SK-N-SH (cell line): ENCODE results near the gene FOXL2NB. TPM values are rescaled to one million over a fixed set of nuclear protein-coding genes. Genes with fewer than 3 reads are reported as not detected.
A peak's percentile ranks its signal among the peaks of the same experiment; 100 is the strongest.

ENCODE experiments used
- CTCF ChIA-PET: fragments of 300-600, 350-600 bp; formaldehyde crosslinking; extraction: SDS; loops from one replicate; lab custom pipeline; 2021; lab: Yijun Ruan, JAX
- POLR2A ChIA-PET: fragments of 350-600 bp; sonication (Branson Sonifier 250); formaldehyde crosslinking; extraction: SDS; loops from one replicate; lab custom pipeline; 2020; ENCODE audit warnings: antibody characterized with exemption, inconsistent platforms; lab: Yijun Ruan, JAX
- DNase-seq: peaks from one replicate; pipeline ENCODE4 v3.0.0; 2012
- H2AFZ ChIP-seq: fragments of 200-600 bp; sonication (generic); 2 replicates; pipeline ENCODE4 v1.8.1; 2016; ENCODE audit warnings: antibody characterized with exemption, mild to moderate bottlenecking, low read depth
- H3F3A ChIP-seq: fragments of 200-600 bp; sonication (generic); replicated peaks from 2 replicates; pipeline ENCODE3; 2016; ENCODE audit warnings: antibody characterized with exemption, mild to moderate bottlenecking; ENCODE audit not compliant: insufficient read depth
- H3K27ac ChIP-seq, 2 experiments: fragments of 200-500 bp in 1 of 2; fragments of 200-600 bp in 1 of 2; sonication (Bioruptor generic) in 1 of 2; sonication (generic), shearing (Covaris generic) in 1 of 2; 2 replicates each; pipeline versions ENCODE4 v1.5.1 to v1.6.1; 2014 to 2016; ENCODE audit warnings: low read depth in 2 of 2, inconsistent platforms in 1 of 2, low read length in 1 of 2, mild to moderate bottlenecking in 1 of 2, mixed read lengths in 1 of 2
- H3K27me3 ChIP-seq: fragments of 200-600 bp; sonication (generic), shearing (Covaris generic); 2 replicates; pipeline ENCODE4 v1.6.1; 2016; ENCODE audit warnings: mixed run types; ENCODE audit not compliant: insufficient read depth
- H3K36me3 ChIP-seq, 2 experiments: fragments of 200-500 bp in 1 of 2; fragments of 200-600 bp in 1 of 2; sonication (Bioruptor generic) in 1 of 2; sonication (generic) in 1 of 2; replicated peaks in 1 of 2; 2 replicates each; pipeline versions ENCODE3 to v1.5.1; 2014 to 2016; ENCODE audit warnings: low read length in 1 of 2, mild to moderate bottlenecking in 1 of 2; ENCODE audit not compliant: insufficient read depth in 2 of 2, control insufficient read depth in 1 of 2
- H3K4me1 ChIP-seq, 2 experiments: fragments of 200-500 bp in 1 of 2; fragments of 200-600 bp in 1 of 2; sonication (Bioruptor generic) in 1 of 2; sonication (generic), shearing (Covaris generic) in 1 of 2; 2 replicates each; pipeline versions ENCODE4 v1.5.1 to v1.6.1; 2014 to 2016; ENCODE audit warnings: low read depth in 1 of 2, low read length in 1 of 2, mixed run types in 1 of 2; ENCODE audit not compliant: insufficient read depth in 2 of 2, control insufficient read depth in 1 of 2
- H3K4me2 ChIP-seq: fragments of 200-600 bp; sonication (generic), shearing (Covaris generic); 2 replicates; pipeline ENCODE4 v1.6.1; 2017; ENCODE audit warnings: mixed run types
- H3K4me3 ChIP-seq, 2 experiments: fragments of 200-500 bp in 1 of 2; fragments of 200-600 bp in 1 of 2; sonication (Bioruptor generic) in 1 of 2; sonication (generic), shearing (Covaris generic) in 1 of 2; 2 replicates each; pipeline versions ENCODE4 v1.5.1 to v1.8.1; 2014 to 2016; ENCODE audit warnings: low read depth in 2 of 2, inconsistent platforms in 1 of 2, low read length in 1 of 2, mild to moderate bottlenecking in 1 of 2, mixed read lengths in 1 of 2, moderate library complexity in 1 of 2
- H3K79me2 ChIP-seq: fragments of 200-600 bp; sonication (generic); 2 replicates; pipeline ENCODE4 v1.8.1; 2017; ENCODE audit warnings: mild to moderate bottlenecking; ENCODE audit not compliant: insufficient read depth
- H3K9ac ChIP-seq: fragments of 200-600 bp; sonication (generic); 2 replicates; pipeline ENCODE4 v1.6.1; 2017; ENCODE audit warnings: mixed run types
- H3K9me2 ChIP-seq: fragments of 200-600 bp; sonication (generic); 2 replicates; pipeline ENCODE4 v1.6.1; 2017; ENCODE audit warnings: mixed run types
- H3K9me3 ChIP-seq: fragments of 200-600 bp; sonication (generic); 2 replicates; pipeline ENCODE4 v1.6.1; 2017; ENCODE audit warnings: mixed run types, mild to moderate bottlenecking, moderate library complexity
- H4K20me1 ChIP-seq: fragments of 200-600 bp; sonication (generic); 2 replicates; pipeline ENCODE4 v1.6.1; 2017; ENCODE audit warnings: mild to moderate bottlenecking, mixed run types; ENCODE audit not compliant: insufficient read depth
- CHD2 ChIP-seq: fragments of 150-350 bp; IDR thresholded peaks from 2 replicates; pipeline ENCODE4 v1.6.1; 2018; ENCODE audit warnings: low read length; ENCODE audit not compliant: partially characterized antibody
- CTCF ChIP-seq: fragments of 200-600 bp; sonication (generic); IDR thresholded peaks from 2 replicates; pipeline ENCODE4 v1.6.1; 2017; ENCODE audit warnings: antibody characterized with exemption, mild to moderate bottlenecking, moderate library complexity
- ELF1 ChIP-seq: IDR thresholded peaks from 2 replicates; pipeline ENCODE4 v1.4.0; 2012
- FOXJ3 ChIP-seq: sonication (generic); formaldehyde crosslinking; IDR thresholded peaks from 2 replicates; pipeline ENCODE4 v1.5.1; 2020; ENCODE audit warnings: mild to moderate bottlenecking, missing genetic modification reagents
- GABPA ChIP-seq: IDR thresholded peaks from 2 replicates; pipeline ENCODE4 v1.4.0; 2012; ENCODE audit warnings: low read depth, mild to moderate bottlenecking
- GATA2 ChIP-seq: sonication (generic); formaldehyde crosslinking; IDR thresholded peaks from 2 replicates; pipeline ENCODE4 v1.5.0; 2020; ENCODE audit warnings: mild to moderate bottlenecking, missing genetic modification reagents
- JUND ChIP-seq: IDR thresholded peaks from 2 replicates; pipeline ENCODE4 v1.4.0; 2012
- NFIC ChIP-seq: IDR thresholded peaks from 2 replicates; pipeline ENCODE4 v1.4.0; 2012; ENCODE audit warnings: borderline replicate concordance
- PBX3 ChIP-seq: IDR thresholded peaks from 2 replicates; pipeline ENCODE4; 2012
- POLR2AphosphoS5 ChIP-seq: IDR thresholded peaks from 2 replicates; pipeline ENCODE4 v1.6.1; 2012; ENCODE audit warnings: low read depth, low read length
- RAD21 ChIP-seq: IDR thresholded peaks from 2 replicates; pipeline ENCODE4 v1.6.1; 2012; ENCODE audit warnings: mild to moderate bottlenecking, low read length
- RCOR1 ChIP-seq: fragments of 150-350 bp; IDR thresholded peaks from 2 replicates; pipeline ENCODE4 v1.6.1; 2017; ENCODE audit warnings: antibody characterized with exemption, low read length
- RFX5 ChIP-seq: IDR thresholded peaks from 2 replicates; pipeline ENCODE4 v1.6.1; 2012; ENCODE audit warnings: mild to moderate bottlenecking, improper control_type of control experiment, low read length
- RXRA ChIP-seq: IDR thresholded peaks from 2 replicates; pipeline ENCODE4 v1.4.0; 2012; ENCODE audit warnings: low read depth, mild to moderate bottlenecking, borderline replicate concordance
- SIN3A ChIP-seq: IDR thresholded peaks from 2 replicates; pipeline ENCODE4 v1.6.1; 2012; ENCODE audit warnings: low read depth, mild to moderate bottlenecking, low read length, moderate library complexity, borderline replicate concordance
- TCF12 ChIP-seq: IDR thresholded peaks from 2 replicates; pipeline ENCODE4 v1.4.0; 2012
- TEAD4 ChIP-seq: IDR thresholded peaks from 2 replicates; pipeline ENCODE4 v1.4.0; 2012; ENCODE audit warnings: mild to moderate bottlenecking, borderline replicate concordance; ENCODE audit not compliant: insufficient read depth
- USF2 ChIP-seq: fragments of 150-350 bp; IDR thresholded peaks from 2 replicates; pipeline ENCODE4 v1.6.1; 2017; ENCODE audit warnings: antibody characterized with exemption, low read length, low read depth, borderline replicate concordance
- WGBS: methylation state at CpG from one replicate; pipeline ENCODE4 v1.1.6; 2017; ENCODE audit warnings: low lambda C conversion rate; 5-methylcytosine and 5-hydroxymethylcytosine counted together
- polyA plus RNA-seq, 3 experiments: library from polyadenylated mRNA; depleted of rRNA; stranded (reverse); fragments of >200 nt; gene quantifications; 2 replicates each; pipeline ENCODE4 v1.2.3, GENCODE V29; 2012

FOXL2NB gene
- polyA plus RNA-seq, 1 of the 3 experiments (the other 2 are of a cell fraction) = not detected

- no peak overlapping the region for H3K9ac ChIP-seq
- peaks cover 0 to 7% of the 10 kb centered on the region in 2 experiments; a peak in 2 of 4 replicates for H3K4me1 ChIP-seq
- H2AFZ ChIP-seq = no peak overlapping the region
- CTCF ChIA-PET = interaction anchor here (0.6 to 11.9 kb wide), 7 partner anchors 11 to 399 kb away, joined by 3 to 100 read pairs (median 3); no protein-coding TSS in a partner anchor
- no peak overlapping the region for H3K27ac ChIP-seq
- H3K36me3 ChIP-seq = no peaks in the 10 kb centered on the region
- peaks cover 97% of the 10 kb centered on the region for H3K27me3 ChIP-seq
- H3K4me2 ChIP-seq = peak overlapping the region; percentile 57; the same call in 1 of the 2 replicates
- no peak overlapping the region for H3K4me3 ChIP-seq
- POLR2A ChIA-PET = no interaction called here
- peaks cover 8% of the 10 kb centered on the region for H4K20me1 ChIP-seq
- no peak for DNase-seq
- peaks cover 5% of the 10 kb centered on the region for H3F3A ChIP-seq
- WGBS = 17% methylated on average over 16 of the region's 21 CpGs
- no peak for TF ChIP-seq JUND
- no peak for TF ChIP-seq TEAD4
- no peaks in the 10 kb centered on the region for H3K9me2 ChIP-seq
- H3K79me2 ChIP-seq = no peaks in the 10 kb centered on the region
- H3K9me3 ChIP-seq = no peaks in the 10 kb centered on the region
These were observed 591 bp downstream of the FOXL2NB start for GRCh38 chr3:138947495-138948121.

GRCh38 chr3:138948371-138949001 lies 1.5 kb downstream of the FOXL2NB start:
- H3K4me2 ChIP-seq = no peak overlapping the region
- no peak overlapping the region for H3K9ac ChIP-seq
- H3K4me1 ChIP-seq = peaks cover 0 to 7% of the 10 kb centered on the region in 2 experiments; a peak in 2 of 4 replicates
- H3K4me3 ChIP-seq = no peak overlapping the region
- no peaks in the 10 kb centered on the region for H3K9me3 ChIP-seq
- no peak overlapping the region for H3K27ac ChIP-seq
- 67% methylated on average over 2 of the region's 3 CpGs for WGBS
- TF ChIP-seq GABPA (no peak), ELF1 (no peak), PBX3 (no peak), CHD2 (no peak), RFX5 (no peak), SIN3A (no peak), RCOR1 (no peak), TCF12 (no peak), USF2 (no peak), FOXJ3 (CRISPR knock-in tag) (no peak), GATA2 (CRISPR knock-in tag) (no peak), RAD21 (no peak), RXRA (no peak), TEAD4 (no peak), POLR2AphosphoS5 (no peak), CTCF (no peak), NFIC (no peak)
- peaks cover 5% of the 10 kb centered on the region for H3F3A ChIP-seq
- ChIA-PET CTCF (interaction anchor here (0.7 to 11.9 kb wide), 4 partner anchors 12 to 382 kb away, joined by 3 to 100 read pairs (median 4); no protein-coding TSS in a partner anchor), POLR2A (no interaction called here)
- DNase-seq = no peak
- peaks cover 88% of the 10 kb centered on the region for H3K27me3 ChIP-seq
- H3K79me2 ChIP-seq = no peaks in the 10 kb centered on the region
- no peaks in the 10 kb centered on the region for H3K9me2 ChIP-seq
- peaks cover 8% of the 10 kb centered on the region for H4K20me1 ChIP-seq
- H2AFZ ChIP-seq = no peak overlapping the region
- H3K36me3 ChIP-seq = no peaks in the 10 kb centered on the region
